HG02981 (cell line): ENCODE results near the gene POU2AF1.
"Not testable (repeated sequence)": the region's sequence is repeated elsewhere in the genome, so short reads cannot be mapped to it uniquely, and the experiment has no call there.

ENCODE experiments used
- ATAC-seq: cut with Tn5 transposase; IDR thresholded peaks from one replicate; pipeline ENCODE4 v1.9.1; 2021; ENCODE audit warnings: mild to moderate bottlenecking, moderate library complexity; ENCODE audit not compliant: unreplicated experiment

POU2AF1 gene

GRCh38 chr11:111410951-111411350, 31.9 kb upstream of the POU2AF1 start:
- no peak for ATAC-seq

GRCh38 chr11:111409915-111410314, 30.8 kb upstream of the POU2AF1 start:
- ATAC-seq, result peak; percentile 65

GRCh38 chr11:111408789-111409727, 30.0 kb upstream of the POU2AF1 start:
- peak; percentile 48 for ATAC-seq

- no peak for ATAC-seq
Observed at GRCh38 chr11:111407652-111408051, 28.6 kb upstream of the POU2AF1 start.

- no peak for ATAC-seq
Observed at GRCh38 chr11:111406589-111406988, 27.5 kb upstream of the POU2AF1 start.

- ATAC-seq, result no peak
Observed at GRCh38 chr11:111406091-111406490, 27.0 kb upstream of the POU2AF1 start.

GRCh38 chr11:111405551-111405950, 26.5 kb upstream of the POU2AF1 start:
- no peak for ATAC-seq

- no peak for ATAC-seq
Observed at GRCh38 chr11:111403051-111403726, 24.1 kb upstream of the POU2AF1 start.

- no peak for ATAC-seq
Observed at GRCh38 chr11:111402411-111402810, 23.3 kb upstream of the POU2AF1 start.

- ATAC-seq, result not testable (repeated sequence)
Observed at GRCh38 chr11:111401957-111402356, 22.9 kb upstream of the POU2AF1 start.

- ATAC-seq, result peak; percentile 61
Observed at GRCh38 chr11:111400595-111400994, 21.5 kb upstream of the POU2AF1 start.

- no peak for ATAC-seq
Observed at GRCh38 chr11:111399187-111400031, 20.3 kb upstream of the POU2AF1 start.

GRCh38 chr11:111397034-111397433, 18.0 kb upstream of the POU2AF1 start:
- no peak for ATAC-seq

GRCh38 chr11:111395749-111396148, 16.7 kb upstream of the POU2AF1 start:
- ATAC-seq, result no peak

- ATAC-seq, result no peak
Observed at GRCh38 chr11:111395081-111395480, 16.0 kb upstream of the POU2AF1 start.

- not testable (repeated sequence) for ATAC-seq
Observed at GRCh38 chr11:111394147-111394546, 15.1 kb upstream of the POU2AF1 start.

GRCh38 chr11:111393585-111393984, 14.5 kb upstream of the POU2AF1 start:
- ATAC-seq, result no peak

- ATAC-seq, result no peak
Observed at GRCh38 chr11:111393096-111393495, 14.0 kb upstream of the POU2AF1 start.

- ATAC-seq, result no peak
Observed at GRCh38 chr11:111392552-111392951, 13.5 kb upstream of the POU2AF1 start.

GRCh38 chr11:111391328-111392124, 12.5 kb upstream of the POU2AF1 start:
- ATAC-seq, result no peak
